H9 (cell line): ENCODE data around the gene LEFTY1. TPM values are rescaled to one million over a fixed set of nuclear protein-coding genes. Genes with fewer than 3 reads are reported as not detected.

Source experiments
- DNase-seq: peaks from one replicate; pipeline ENCODE4 v3.0.0-alpha.2; 2017
- H2AFZ ChIP-seq: one replicate; pipeline ENCODE4 v1.6.1; 2013; ENCODE audit warnings: mild to moderate bottlenecking, low read length, control low read depth, moderate library complexity
- H2AK5ac ChIP-seq: 2 replicates; pipeline ENCODE4 v1.6.1; 2013; ENCODE audit warnings: low read length, control low read depth, mixed read lengths; ENCODE audit not compliant: insufficient read length
- H2BK120ac ChIP-seq: one replicate; pipeline ENCODE4 v1.6.1; 2013; ENCODE audit warnings: low read depth, mild to moderate bottlenecking, low read length, control low read depth, inconsistent platforms; ENCODE audit not compliant: poor library complexity, severe bottlenecking
- H2BK12ac ChIP-seq: 2 replicates; pipeline ENCODE4 v1.6.1; 2013; ENCODE audit warnings: low read length, control low read depth, mixed read lengths, low read depth; ENCODE audit not compliant: insufficient read length
- H2BK15ac ChIP-seq: 2 replicates; pipeline ENCODE4 v1.6.1; 2013; ENCODE audit warnings: low read depth, low read length, control low read depth
- H2BK20ac ChIP-seq: one replicate; pipeline ENCODE4 v1.6.1; 2013; ENCODE audit warnings: low read depth, mild to moderate bottlenecking, low read length, control low read depth, inconsistent platforms; ENCODE audit not compliant: poor library complexity, severe bottlenecking
- H2BK5ac ChIP-seq: 2 replicates; pipeline ENCODE4 v1.6.1; 2013; ENCODE audit warnings: low read length, control low read depth, mixed read lengths; ENCODE audit not compliant: insufficient read length
- H3K14ac ChIP-seq: 2 replicates; pipeline ENCODE4 v1.6.1; 2013; ENCODE audit warnings: low read length, control low read depth; ENCODE audit not compliant: insufficient read depth
- H3K18ac ChIP-seq: 2 replicates; pipeline ENCODE4 v1.6.1; 2013; ENCODE audit warnings: low read depth, mild to moderate bottlenecking, mixed read lengths, low read length, control low read depth; ENCODE audit not compliant: insufficient read length
- H3K23ac ChIP-seq: 2 replicates; pipeline ENCODE4 v1.6.1; 2013; ENCODE audit warnings: low read length, control low read depth, mixed read lengths, low read depth; ENCODE audit not compliant: insufficient read length
- H3K23me2 ChIP-seq: 2 replicates; pipeline ENCODE4 v1.6.1; 2013; ENCODE audit warnings: low read depth, mild to moderate bottlenecking, mixed read lengths, low read length, control low read depth; ENCODE audit not compliant: insufficient read length, poor library complexity, severe bottlenecking
- H3K27ac ChIP-seq: 2 replicates; pipeline ENCODE4 v1.5.1; 2013; ENCODE audit warnings: low read length, control low read depth, mixed read lengths, low read depth; ENCODE audit not compliant: insufficient read length
- H3K27me3 ChIP-seq: 2 replicates; pipeline ENCODE4 v1.6.1; 2013; ENCODE audit warnings: low read length, control low read depth, inconsistent platforms; ENCODE audit not compliant: insufficient read depth
- H3K4ac ChIP-seq: 2 replicates; pipeline ENCODE4 v1.6.1; 2013; ENCODE audit warnings: low read depth, mild to moderate bottlenecking, control low read depth, inconsistent platforms, low read length, moderate library complexity
- H3K4me1 ChIP-seq: 2 replicates; pipeline ENCODE4 v1.6.1; 2013; ENCODE audit warnings: low read length, control low read depth, inconsistent platforms; ENCODE audit not compliant: insufficient read depth
- H3K4me2 ChIP-seq: 2 replicates; pipeline ENCODE4 v1.6.1; 2013; ENCODE audit warnings: low read length, control low read depth, mixed read lengths; ENCODE audit not compliant: insufficient read length, insufficient read depth
- H3K56ac ChIP-seq: 2 replicates; pipeline ENCODE4 v1.6.1; 2013; ENCODE audit warnings: low read depth, mild to moderate bottlenecking, mixed read lengths, low read length, control low read depth; ENCODE audit not compliant: insufficient read length
- H3K79me1 ChIP-seq: 2 replicates; pipeline ENCODE4 v1.6.1; 2013; ENCODE audit warnings: low read depth, mild to moderate bottlenecking, moderate library complexity, low read length, control low read depth, inconsistent platforms; ENCODE audit not compliant: insufficient read depth, poor library complexity, severe bottlenecking
- H3K79me2 ChIP-seq: 2 replicates; pipeline ENCODE4 v1.6.1; 2013; ENCODE audit warnings: low read length, control low read depth, inconsistent platforms; ENCODE audit not compliant: insufficient read depth
- H3K9ac ChIP-seq: 2 replicates; pipeline ENCODE4 v1.6.1; 2013; ENCODE audit warnings: low read length, control low read depth, mixed read lengths; ENCODE audit not compliant: insufficient read length; ENCODE audit errors: extremely low read depth
- H3K9me3 ChIP-seq: one replicate; pipeline ENCODE4 v1.6.1; 2013; ENCODE audit warnings: low read depth, low read length, inconsistent platforms; ENCODE audit not compliant: control insufficient read depth
- H3T11ph ChIP-seq: one replicate; pipeline ENCODE4 v1.6.1; 2013; ENCODE audit warnings: mild to moderate bottlenecking, low read length, control low read depth, inconsistent platforms
- H4K20me1 ChIP-seq: one replicate; pipeline ENCODE4 v1.6.1; 2013; ENCODE audit not compliant: control insufficient read depth, insufficient read length, insufficient read depth
- H4K5ac ChIP-seq: 2 replicates; pipeline ENCODE4 v1.6.1; 2013; ENCODE audit warnings: low read depth, mild to moderate bottlenecking, mixed read lengths, low read length, control low read depth; ENCODE audit not compliant: insufficient read length
- H4K8ac ChIP-seq: replicated peaks from 2 replicates; pipeline ENCODE4 v1.6.1; 2013; ENCODE audit warnings: low read length, control low read depth, mixed read lengths, low read depth; ENCODE audit not compliant: insufficient read length
- H4K91ac ChIP-seq: 2 replicates; pipeline ENCODE4 v1.6.1; 2013; ENCODE audit warnings: low read depth, mild to moderate bottlenecking, moderate library complexity, mixed read lengths, low read length, control low read depth; ENCODE audit not compliant: insufficient read length
- H3K27ac Mint-ChIP-seq, 3 experiments: 2 replicates in 2 of 3; 3 replicates in 1 of 3; pipeline ENCODE4 v1.8.0; 2020 to 2021; ENCODE audit warnings: mixed read lengths in 3 of 3, mild to moderate bottlenecking in 1 of 3, moderate library complexity in 1 of 3
- H3K27me3 Mint-ChIP-seq: 2 replicates; pipeline ENCODE4 v1.8.0; 2021; ENCODE audit warnings: low read depth, mild to moderate bottlenecking, moderate library complexity, mixed read lengths
- H3K36me3 Mint-ChIP-seq, 3 experiments: 2 replicates in 2 of 3; 3 replicates in 1 of 3; pipeline ENCODE4 v1.8.0; 2020 to 2021; ENCODE audit warnings: low read depth in 3 of 3, mixed read lengths in 3 of 3; ENCODE audit not compliant: insufficient read depth in 1 of 3
- H3K4me1 Mint-ChIP-seq, 2 experiments: 2 replicates each; pipeline ENCODE4 v1.8.0; 2020; ENCODE audit warnings: mixed read lengths in 2 of 2
- H3K4me3 Mint-ChIP-seq, 2 experiments: 2 replicates in 1 of 2; 3 replicates in 1 of 2; pipeline ENCODE4 v1.8.0; 2020 to 2021; ENCODE audit warnings: mild to moderate bottlenecking in 2 of 2, mixed read lengths in 2 of 2, moderate library complexity in 1 of 2
- H3K9me3 Mint-ChIP-seq, 2 experiments: 2 replicates in 1 of 2; 3 replicates in 1 of 2; pipeline ENCODE4 v1.8.0; 2020; ENCODE audit warnings: mild to moderate bottlenecking in 2 of 2, mixed read lengths in 2 of 2, moderate library complexity in 1 of 2
- WGBS: extraction: QIAGEN DNeasy Blood & Tissue Kit; methylation state at CpG from one replicate; pipeline ENCODE4 v1.1.7; 2013; ENCODE audit warnings: missing lambda C conversion rate, low lambda C conversion rate, mixed read lengths; ENCODE audit not compliant: insufficient read length; ENCODE audit errors: extremely low coverage; 5-methylcytosine and 5-hydroxymethylcytosine counted together
- total RNA-seq: library from RNA; stranded (reverse); gene quantifications from 2 replicates; pipeline ENCODE4 v1.2.1, GENCODE V29; 2021
- TF ChIP-seq, protein P1 (sequence below): fragments of 200-600 bp; sonication (generic); conservative IDR thresholded peaks from 3 replicates; pipeline ENCODE4 v1.8.0; 2021; ENCODE audit warnings: antibody characterized with exemption, mild to moderate bottlenecking

The LEFTY1 gene
- total RNA-seq, 1 experiment from 2014 or later = 107 TPM

DNA sequence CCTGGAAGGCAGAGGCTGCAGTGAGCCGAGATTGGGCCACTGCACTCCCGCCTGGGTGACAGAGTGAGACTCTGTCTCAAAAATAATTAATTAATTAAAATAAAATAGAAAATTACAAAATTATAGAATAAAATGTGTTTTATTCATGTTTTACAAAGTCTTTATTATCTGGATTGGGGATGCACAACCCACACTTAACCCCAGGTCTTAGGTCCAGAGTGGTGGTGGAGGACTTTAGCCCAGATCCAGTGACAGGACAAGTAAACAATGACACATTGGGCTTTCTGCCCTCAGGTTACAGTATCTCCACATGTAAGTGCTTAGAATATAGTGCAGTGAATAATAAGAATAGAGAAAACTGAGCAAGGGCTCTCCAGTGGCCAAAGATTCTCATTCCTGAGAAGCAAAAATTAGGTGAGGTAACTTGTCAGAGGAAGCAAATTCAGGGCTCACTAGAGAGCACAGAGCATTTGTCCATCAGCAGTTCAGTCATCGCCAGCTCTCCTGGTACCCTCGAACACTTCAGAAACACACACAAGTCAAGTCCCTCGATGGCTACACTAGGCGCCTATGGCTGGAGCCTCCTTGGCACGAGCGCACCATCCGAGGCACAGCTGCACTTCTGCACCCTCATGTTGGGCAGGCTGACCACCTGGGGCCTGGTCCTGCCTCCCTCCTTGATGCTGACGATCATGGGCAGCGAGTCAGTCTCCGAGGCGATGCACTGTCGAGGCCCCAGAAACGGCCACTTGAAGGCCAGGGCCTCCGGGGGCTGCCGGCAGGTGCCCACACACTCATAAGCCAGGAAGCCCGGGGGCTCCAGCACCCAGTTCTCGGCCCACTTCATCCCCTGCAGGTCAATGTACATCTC is 2.6 kb downstream of the LEFTY1 start:
- H3K27ac ChIP-seq = no peak overlapping the region
- no peak for DNase-seq
- Mint-ChIP-seq H3K9me3 (no peaks in the 10 kb centered on the region), H3K36me3 (peaks cover 0 to 13% (median 0%) of the 10 kb centered on the region in 3 experiments; a peak in 5 of 7 replicates), H3K4me1 (peaks cover 46% of the 10 kb centered on the region in 2 experiments), H3K27ac (peak overlapping the region in 1 of 3 experiments; percentile 60; a peak in 1 of 7 replicates), H3K4me3 (peak overlapping the region; percentile 44 to 60; a peak in 4 of 5 replicates), H3K27me3 (peaks cover 4% of the 10 kb centered on the region)
- H3K4me1 ChIP-seq = peaks cover 5% of the 10 kb centered on the region; the same call in 1 of the 2 replicates
- no peak overlapping the region for H2BK5ac ChIP-seq
- peaks cover 15% of the 10 kb centered on the region for H3K23me2 ChIP-seq
- H3K4me2 ChIP-seq = no peak overlapping the region
- H3K56ac ChIP-seq = no peak overlapping the region
- H2AFZ ChIP-seq = no peak overlapping the region
- H3K9ac ChIP-seq = no peak overlapping the region
- H2BK20ac ChIP-seq = no peak overlapping the region
- no peak overlapping the region for H3K23ac ChIP-seq
- no peaks in the 10 kb centered on the region for H4K20me1 ChIP-seq
- no peak overlapping the region for H3T11ph ChIP-seq
- TF ChIP-seq, protein P1, sequence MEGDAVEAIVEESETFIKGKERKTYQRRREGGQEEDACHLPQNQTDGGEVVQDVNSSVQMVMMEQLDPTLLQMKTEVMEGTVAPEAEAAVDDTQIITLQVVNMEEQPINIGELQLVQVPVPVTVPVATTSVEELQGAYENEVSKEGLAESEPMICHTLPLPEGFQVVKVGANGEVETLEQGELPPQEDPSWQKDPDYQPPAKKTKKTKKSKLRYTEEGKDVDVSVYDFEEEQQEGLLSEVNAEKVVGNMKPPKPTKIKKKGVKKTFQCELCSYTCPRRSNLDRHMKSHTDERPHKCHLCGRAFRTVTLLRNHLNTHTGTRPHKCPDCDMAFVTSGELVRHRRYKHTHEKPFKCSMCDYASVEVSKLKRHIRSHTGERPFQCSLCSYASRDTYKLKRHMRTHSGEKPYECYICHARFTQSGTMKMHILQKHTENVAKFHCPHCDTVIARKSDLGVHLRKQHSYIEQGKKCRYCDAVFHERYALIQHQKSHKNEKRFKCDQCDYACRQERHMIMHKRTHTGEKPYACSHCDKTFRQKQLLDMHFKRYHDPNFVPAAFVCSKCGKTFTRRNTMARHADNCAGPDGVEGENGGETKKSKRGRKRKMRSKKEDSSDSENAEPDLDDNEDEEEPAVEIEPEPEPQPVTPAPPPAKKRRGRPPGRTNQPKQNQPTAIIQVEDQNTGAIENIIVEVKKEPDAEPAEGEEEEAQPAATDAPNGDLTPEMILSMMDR = no peak
- H3K18ac ChIP-seq = no peak overlapping the region
- no peak overlapping the region for H3K4ac ChIP-seq
- H4K8ac ChIP-seq = no peak overlapping the region
- no peak overlapping the region for H4K91ac ChIP-seq
- no peaks in the 10 kb centered on the region for H3K27me3 ChIP-seq
- no CpG with 5 or more reads among the region's 19 CpGs for WGBS
- no peaks in the 10 kb centered on the region for H3K9me3 ChIP-seq
- H2BK12ac ChIP-seq = no peak overlapping the region
- H2BK120ac ChIP-seq = no peak overlapping the region
- H2BK15ac ChIP-seq = no peak overlapping the region
- peaks cover 2% of the 10 kb centered on the region; the same call in 1 of the 2 replicates for H3K79me2 ChIP-seq
- no peaks in the 10 kb centered on the region for H3K79me1 ChIP-seq
- no peak overlapping the region for H4K5ac ChIP-seq
- no peak overlapping the region for H3K14ac ChIP-seq
- H2AK5ac ChIP-seq = no peak overlapping the region
